Glutamatergic neuron (in vitro differentiated cells): ENCODE data around the gene CR1L. TPM values are rescaled to one million over a fixed set of nuclear protein-coding genes. Genes with fewer than 3 reads are reported as not detected.
A peak's percentile ranks its signal among the peaks of the same experiment; 100 is the strongest.

Experiments used
- DNase-seq: peaks from one replicate; pipeline ENCODE4 v3.0.0; 2022
- H3K27ac Mint-ChIP-seq: one replicate; pipeline ENCODE4 v1.8.0; 2020; ENCODE audit warnings: mild to moderate bottlenecking, mixed read lengths, inconsistent platforms; ENCODE audit not compliant: unreplicated experiment
- H3K27me3 Mint-ChIP-seq: one replicate; pipeline ENCODE4 v1.8.0; 2020; ENCODE audit warnings: mild to moderate bottlenecking, moderate library complexity, mixed read lengths, inconsistent platforms; ENCODE audit not compliant: unreplicated experiment
- H3K36me3 Mint-ChIP-seq: one replicate; pipeline ENCODE4 v1.8.0; 2020; ENCODE audit warnings: mild to moderate bottlenecking, mixed read lengths, inconsistent platforms; ENCODE audit not compliant: unreplicated experiment
- H3K4me1 Mint-ChIP-seq: one replicate; pipeline ENCODE4 v1.8.0; 2020; ENCODE audit warnings: mild to moderate bottlenecking, low read depth, mixed read lengths, inconsistent platforms; ENCODE audit not compliant: unreplicated experiment
- H3K4me3 Mint-ChIP-seq: one replicate; pipeline ENCODE4 v1.8.0; 2020; ENCODE audit warnings: mild to moderate bottlenecking, mixed read lengths, inconsistent platforms; ENCODE audit not compliant: unreplicated experiment
- H3K9me3 Mint-ChIP-seq: one replicate; pipeline ENCODE4 v1.8.0; 2020; ENCODE audit warnings: mild to moderate bottlenecking, moderate library complexity, mixed read lengths, inconsistent platforms; ENCODE audit not compliant: unreplicated experiment
- CTCF ChIP-seq: fragments of 200-600 bp; sonication (generic); IDR thresholded peaks from one replicate; pipeline ENCODE4 v1.5.0; 2021; ENCODE audit not compliant: partially characterized antibody, unreplicated experiment
- total RNA-seq: library from RNA; stranded (reverse); fragmentation: NEBNext Ultra II Directional; extraction: Animal tissue kit (Norgen Biotek cat#: 25700); gene quantifications from one replicate; pipeline ENCODE4 v1.2.1, GENCODE V29; 2021; ENCODE audit not compliant: unreplicated experiment

Gene CR1L
- total RNA-seq, 1 donor from 2014 or later: not detected

DNA sequence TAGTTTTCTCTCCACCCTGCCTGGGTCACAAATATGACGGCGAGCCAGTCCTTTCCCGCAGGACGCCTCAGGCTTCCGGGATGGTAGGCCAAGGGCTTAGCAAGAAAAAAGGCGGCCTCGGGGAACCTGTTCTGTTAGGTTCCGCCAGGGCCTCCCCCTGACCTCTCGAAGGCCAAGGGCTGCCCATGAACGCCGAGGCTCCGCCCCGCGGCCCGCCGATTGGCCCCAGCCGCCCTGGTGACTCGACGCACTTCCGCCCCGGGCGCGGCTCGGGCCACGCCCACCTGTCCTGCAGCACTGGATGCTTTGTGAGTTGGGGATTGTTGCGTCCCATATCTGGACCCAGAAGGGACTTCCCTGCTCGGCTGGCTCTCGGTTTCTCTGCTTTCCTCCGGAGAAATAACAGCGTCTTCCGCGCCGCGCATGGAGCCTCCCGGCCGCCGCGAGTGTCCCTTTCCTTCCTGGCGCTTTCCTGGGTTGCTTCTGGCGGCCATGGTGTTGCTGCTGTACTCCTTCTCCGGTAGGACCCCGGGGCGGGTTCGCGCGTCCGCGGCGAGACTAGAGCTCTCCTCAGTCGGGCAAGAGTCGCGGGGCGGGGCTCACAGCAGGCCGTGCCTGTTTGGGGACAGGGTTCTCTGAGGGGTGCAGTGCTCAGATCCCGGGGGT lies 107.0 kb downstream of the CR1L start, which contains the start of gene CD46:
Gene CD46, plus strand, starts transcription at position 265 of the 666 bp plus-strand sequence. Its CDS starts 159 bp downstream, at position 424.
- Mint-ChIP-seq H3K36me3 (no peaks in the 10 kb centered on the region), H3K9me3 (peaks cover 2% of the 10 kb centered on the region), H3K27ac (peak within 1 kb of the TSS; percentile 97), H3K4me3 (peak within 1 kb of the TSS; percentile 100), H3K27me3 (peaks cover 2% of the 10 kb centered on the region), H3K4me1 (peaks cover 26% of the 10 kb centered on the region)
- peak; percentile 26 for TF ChIP-seq CTCF
- peak; percentile 98 for DNase-seq

- no peaks in the 10 kb centered on the region for H3K36me3 Mint-ChIP-seq
- H3K4me1 Mint-ChIP-seq: peaks cover 26% of the 10 kb centered on the region
- DNase-seq: peak; percentile 33
- peaks cover 2% of the 10 kb centered on the region for H3K9me3 Mint-ChIP-seq
- H3K27ac Mint-ChIP-seq: peak overlapping the region; percentile 97
- TF ChIP-seq CTCF: no peak
- peak overlapping the region; percentile 100 for H3K4me3 Mint-ChIP-seq
- peaks cover 2% of the 10 kb centered on the region for H3K27me3 Mint-ChIP-seq
Observed at GRCh38 chr1:207752456-207752998, 107.6 kb downstream of the CR1L start.

DNA sequence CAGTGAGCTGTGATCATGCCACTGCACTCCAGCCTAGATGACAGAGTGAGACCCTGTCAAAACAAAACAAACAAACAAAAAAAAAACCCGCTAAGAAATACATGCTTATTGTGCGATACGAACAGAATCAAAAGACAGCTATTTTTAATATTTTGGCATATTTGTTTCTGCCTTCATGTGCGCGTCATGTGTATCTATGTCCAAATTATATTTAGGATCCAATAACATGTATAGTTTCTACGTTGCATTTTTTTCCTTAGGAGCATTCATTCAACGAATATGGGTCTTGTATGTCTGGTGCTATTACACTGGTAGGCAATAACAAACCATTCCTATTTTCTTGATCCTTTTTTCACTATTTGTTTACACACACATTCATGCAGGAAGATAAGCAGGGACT lies 108.7 kb downstream of the CR1L start:
- Mint-ChIP-seq H3K36me3 (no peaks in the 10 kb centered on the region), H3K9me3 (peaks cover 2% of the 10 kb centered on the region), H3K27me3 (peaks cover 2% of the 10 kb centered on the region), H3K27ac (no peak overlapping the region), H3K4me3 (peak overlapping the region; percentile 100), H3K4me1 (peaks cover 26% of the 10 kb centered on the region)
- DNase-seq: no peak
- no peak for TF ChIP-seq CTCF

- Mint-ChIP-seq H3K4me1 (peaks cover 26% of the 10 kb centered on the region), H3K4me3 (peak overlapping the region; percentile 100), H3K36me3 (no peaks in the 10 kb centered on the region), H3K27me3 (peaks cover 2% of the 10 kb centered on the region), H3K27ac (peak overlapping the region; percentile 29), H3K9me3 (peaks cover 2% of the 10 kb centered on the region)
- no peak for TF ChIP-seq CTCF
- peak; percentile 14 for DNase-seq
Observed at GRCh38 chr1:207754011-207754410, 109.1 kb downstream of the CR1L start.

- Mint-ChIP-seq H3K27ac (no peak overlapping the region), H3K4me1 (peaks cover 26% of the 10 kb centered on the region), H3K4me3 (no peak overlapping the region), H3K36me3 (no peaks in the 10 kb centered on the region), H3K9me3 (peaks cover 2% of the 10 kb centered on the region), H3K27me3 (peaks cover 2% of the 10 kb centered on the region)
- TF ChIP-seq CTCF: no peak
- DNase-seq: no peak
Observed at GRCh38 chr1:207754974-207755700, 110.2 kb downstream of the CR1L start.
